Naive thymus-derived CD4-positive, alpha-beta T cell (primary cell): ENCODE data around the gene ACKR3. TPM values are rescaled to one million over a fixed set of nuclear protein-coding genes. Genes with fewer than 3 reads are reported as not detected.

ENCODE experiments used
- ATAC-seq: fragments of 150-1000 bp; cut with Tn5 transposase; 2 replicates; pipeline ENCODE4 v1.10.0; 2021; ENCODE audit warnings: mild to moderate bottlenecking, moderate library complexity
- CTCF ChIA-PET: fragments of 350-600 bp; sonication (Branson Sonifier 250); formaldehyde crosslinking; loops from one replicate; lab custom pipeline; 2021; ENCODE audit warnings: antibody characterized with exemption; lab: Charles Lee
- POLR2A ChIA-PET: fragments of 350-600 bp; sonication (Branson Sonifier 250); formaldehyde crosslinking; loops from one replicate; lab custom pipeline; 2021; ENCODE audit warnings: antibody characterized with exemption, inconsistent platforms; lab: Charles Lee
- DNase-seq, 9 donors: peaks; one replicate each; pipeline versions ENCODE4 v3.0.0 to v3.0.0-alpha.2; 2020 to 2022; ENCODE audit warnings: mixed read lengths in 1 of 9
- H3K27ac ChIP-seq: one replicate; pipeline ENCODE4 v1.7.0; 2013; ENCODE audit warnings: mild to moderate bottlenecking, low read depth, low read length, moderate library complexity
- H3K27me3 ChIP-seq, 2 donors: one replicate each; pipeline ENCODE4 v1.7.0; 2013; ENCODE audit warnings: low read length in 2 of 2, mild to moderate bottlenecking in 2 of 2, moderate library complexity in 2 of 2; ENCODE audit not compliant: control insufficient read depth in 2 of 2, insufficient read depth in 2 of 2
- H3K36me3 ChIP-seq, 3 experiments: 1 replicate in 2 of 3; 2 replicates in 1 of 3; pipeline ENCODE4 v1.7.0; 2013; ENCODE audit warnings: low read length in 3 of 3, mild to moderate bottlenecking in 3 of 3, moderate library complexity in 1 of 3; ENCODE audit not compliant: insufficient read depth in 3 of 3, control insufficient read depth in 2 of 3
- H3K4me1 ChIP-seq, 2 donors: one replicate each; pipeline ENCODE4 v1.7.0; 2013; ENCODE audit warnings: low read length in 2 of 2, mild to moderate bottlenecking in 2 of 2, moderate library complexity in 1 of 2; ENCODE audit not compliant: control insufficient read depth in 2 of 2, insufficient read depth in 2 of 2
- H3K4me3 ChIP-seq: 2 replicates; pipeline ENCODE4 v1.7.0; 2013; ENCODE audit warnings: mild to moderate bottlenecking, low read length
- H3K9me3 ChIP-seq, 3 experiments: 1 replicate in 2 of 3; 2 replicates in 1 of 3; pipeline ENCODE4 v1.7.0; 2013; ENCODE audit warnings: low read length in 3 of 3; ENCODE audit not compliant: control insufficient read depth in 2 of 3
- H3K27ac Mint-ChIP-seq, 9 donors: one replicate each; pipeline ENCODE4 v1.8.0; 2020 to 2022; ENCODE audit warnings: mixed read lengths in 9 of 9, mild to moderate bottlenecking in 8 of 9, moderate library complexity in 5 of 9, inconsistent platforms in 2 of 9
- H3K27me3 Mint-ChIP-seq, 5 donors: one replicate each; pipeline ENCODE4 v1.8.0; 2021 to 2022; ENCODE audit warnings: mixed read lengths in 5 of 5, mild to moderate bottlenecking in 1 of 5
- H3K36me3 Mint-ChIP-seq, 5 donors: one replicate each; pipeline ENCODE4 v1.8.0; 2020 to 2022; ENCODE audit warnings: mixed read lengths in 5 of 5, mild to moderate bottlenecking in 3 of 5, inconsistent platforms in 1 of 5
- H3K4me1 Mint-ChIP-seq, 7 donors: one replicate each; pipeline ENCODE4 v1.8.0; 2020 to 2022; ENCODE audit warnings: mixed read lengths in 7 of 7, mild to moderate bottlenecking in 3 of 7, inconsistent platforms in 1 of 7
- H3K4me3 Mint-ChIP-seq, 10 donors: one replicate each; pipeline ENCODE4 v1.8.0; 2020 to 2022; ENCODE audit warnings: mild to moderate bottlenecking in 10 of 10, mixed read lengths in 10 of 10, moderate library complexity in 6 of 10, inconsistent platforms in 2 of 10
- H3K9me3 Mint-ChIP-seq, 11 donors: one replicate each; pipeline ENCODE4 v1.8.0; 2020 to 2022; ENCODE audit warnings: mixed read lengths in 11 of 11, mild to moderate bottlenecking in 4 of 11, inconsistent platforms in 1 of 11, moderate library complexity in 1 of 11
- intact Hi-C, 2 donors: fragments of 100-400 bp; cut with micrococcal nuclease; formaldehyde crosslinking; loops; one replicate each; pipeline ENCODE4 v1.15.1; 2023
- polyA plus RNA-seq, 2 donors: library from polyadenylated mRNA; unstranded; fragments of 300-500 nt; fragmentation: Illumina TruSeq; gene quantifications; one replicate each; pipeline ENCODE4 v1.2.3, GENCODE V29; 2021
- total RNA-seq, 6 experiments: library from RNA in 5 of 6; stranded (reverse) in 5 of 6; gene quantifications; 1 replicate in 5 of 6; 2 replicates in 1 of 6; pipeline ENCODE4 v1.2.3 and lab custom pipeline; 2021 to 2026

ACKR3 gene
- total and polyA plus RNA-seq, 7 experiments from 2014 or later = 2.8 to 6.2 (median 4.1) TPM

DNA sequence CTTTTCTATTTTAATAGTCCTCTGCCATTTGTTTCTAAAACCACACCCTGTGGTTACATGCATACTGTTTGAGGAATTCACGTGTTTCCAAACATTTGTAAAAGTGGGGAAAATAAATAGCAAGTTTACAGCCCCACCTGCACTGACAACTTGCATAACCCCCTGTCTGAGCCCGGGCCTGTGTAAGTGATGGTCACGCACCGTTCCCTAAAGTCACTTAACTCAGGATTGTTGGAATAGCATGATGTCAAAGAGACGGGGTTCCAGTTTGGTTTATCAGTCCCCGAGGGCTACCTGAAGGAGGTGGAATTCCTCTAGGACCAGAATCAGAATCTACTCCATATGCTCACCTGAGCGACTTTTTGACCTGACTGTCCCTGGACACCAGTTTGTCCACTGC lies 30.5 kb downstream of the ACKR3 start:
- Mint-ChIP-seq H3K4me1 (peaks cover 0 to 5% (median 0%) of the 10 kb centered on the region in 7 donors), H3K36me3 (no peaks in the 10 kb centered on the region), H3K9me3 (no peaks in the 10 kb centered on the region), H3K4me3 (no peak overlapping the region), H3K27ac (no peak overlapping the region), H3K27me3 (peaks cover 4 to 20% (median 11%) of the 10 kb centered on the region in 5 donors)
- CTCF ChIA-PET = no interaction called here
- DNase-seq (no peak), ATAC-seq (no peak)
- intact Hi-C loops = no loop called here
- Histone ChIP-seq H3K27me3 (no peaks in the 10 kb centered on the region), H3K27ac (no peak overlapping the region), H3K36me3 (no peaks in the 10 kb centered on the region), H3K9me3 (no peaks in the 10 kb centered on the region), H3K4me3 (no peak overlapping the region), H3K4me1 (no peaks in the 10 kb centered on the region)
- POLR2A ChIA-PET = no interaction called here

- no peak overlapping the region for H3K4me3 ChIP-seq
- no peak overlapping the region for H3K27ac ChIP-seq
- H3K27me3 ChIP-seq = no peaks in the 10 kb centered on the region
- H3K4me1 ChIP-seq = no peaks in the 10 kb centered on the region
- no peak for ATAC-seq
- ChIA-PET POLR2A (no interaction called here), CTCF (no interaction called here)
- Mint-ChIP-seq H3K36me3 (no peaks in the 10 kb centered on the region), H3K27ac (no peak overlapping the region), H3K27me3 (peaks cover 10 to 24% (median 12%) of the 10 kb centered on the region in 5 donors), H3K9me3 (no peaks in the 10 kb centered on the region), H3K4me3 (no peak overlapping the region), H3K4me1 (peaks cover 0 to 8% (median 0%) of the 10 kb centered on the region in 7 donors)
- intact Hi-C loops = no loop called here
- DNase-seq = no peak
- no peaks in the 10 kb centered on the region for H3K36me3 ChIP-seq
- no peaks in the 10 kb centered on the region for H3K9me3 ChIP-seq
These were observed 31.3 kb downstream of the ACKR3 start for GRCh38 chr2:236600892-236601291.

DNA sequence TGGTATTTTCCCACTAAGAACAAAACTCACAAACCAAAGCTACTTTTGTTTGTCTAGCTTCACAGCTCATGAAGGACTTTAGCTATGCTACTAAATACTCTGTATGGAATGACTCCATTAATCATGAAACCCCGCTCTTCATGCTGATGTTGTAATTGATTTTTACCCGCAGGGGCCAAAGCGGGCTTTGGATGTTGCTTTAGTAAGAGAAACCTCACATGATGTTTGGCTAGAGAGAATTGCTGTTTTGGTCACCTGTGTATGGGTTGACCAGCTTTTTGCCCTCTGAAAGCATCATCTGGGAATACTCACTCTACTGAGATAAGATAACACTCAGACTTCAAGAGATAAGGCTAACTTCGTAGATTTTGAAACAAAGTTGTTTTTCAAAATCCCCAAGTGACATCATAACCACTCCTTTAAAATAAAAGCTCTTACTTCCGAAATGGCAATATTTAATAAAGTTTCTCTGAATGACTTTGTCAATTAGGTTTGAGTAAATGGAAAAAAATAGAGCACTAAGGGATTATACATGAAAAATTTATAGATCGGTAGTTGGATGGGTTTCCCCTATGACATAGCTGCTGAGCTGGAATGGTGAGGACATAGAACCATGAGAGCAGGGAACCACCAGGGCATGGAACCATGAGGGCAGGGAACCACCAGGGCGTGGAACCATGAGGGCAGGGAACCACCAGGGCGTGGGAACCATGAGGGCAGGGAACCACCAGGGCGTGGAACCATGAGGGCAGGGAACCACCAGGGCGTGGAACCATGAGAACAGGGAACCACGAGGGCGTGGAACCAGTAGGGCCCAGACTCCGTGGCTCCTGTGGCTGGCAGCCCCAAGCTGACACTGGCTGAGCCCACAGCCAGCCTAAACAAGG lies 31.9 kb downstream of the ACKR3 start:
- intact Hi-C loops = no loop called here
- DNase-seq (no peak), ATAC-seq (no peak)
- Histone ChIP-seq H3K4me1 (no peaks in the 10 kb centered on the region), H3K36me3 (no peaks in the 10 kb centered on the region), H3K9me3 (no peaks in the 10 kb centered on the region), H3K27me3 (no peaks in the 10 kb centered on the region), H3K4me3 (no peak overlapping the region), H3K27ac (no peak overlapping the region)
- H3K27ac Mint-ChIP-seq = no peak overlapping the region
- H3K27me3 Mint-ChIP-seq = peaks cover 14 to 29% (median 18%) of the 10 kb centered on the region in 5 donors
- ChIA-PET POLR2A (no interaction called here), CTCF (no interaction called here)
- no peaks in the 10 kb centered on the region for H3K36me3 Mint-ChIP-seq
- H3K4me1 Mint-ChIP-seq = peaks cover 0 to 8% (median 0%) of the 10 kb centered on the region in 7 donors
- no peaks in the 10 kb centered on the region for H3K9me3 Mint-ChIP-seq
- no peak overlapping the region for H3K4me3 Mint-ChIP-seq

- intact Hi-C loops = no loop called here
- CTCF ChIA-PET = no interaction called here
- DNase-seq (no peak), ATAC-seq (no peak)
- Histone ChIP-seq H3K9me3 (no peaks in the 10 kb centered on the region), H3K36me3 (no peaks in the 10 kb centered on the region), H3K27ac (no peak overlapping the region), H3K4me1 (no peaks in the 10 kb centered on the region), H3K4me3 (no peak overlapping the region), H3K27me3 (no peaks in the 10 kb centered on the region)
- Mint-ChIP-seq H3K27me3 (peaks cover 16 to 40% (median 29%) of the 10 kb centered on the region in 5 donors), H3K36me3 (no peaks in the 10 kb centered on the region), H3K27ac (no peak overlapping the region), H3K4me3 (no peak overlapping the region), H3K9me3 (no peaks in the 10 kb centered on the region), H3K4me1 (peaks cover 0 to 15% (median 0%) of the 10 kb centered on the region in 7 donors)
- POLR2A ChIA-PET = no interaction called here
These were observed 33.1 kb downstream of the ACKR3 start for GRCh38 chr2:236602678-236603077.

DNA sequence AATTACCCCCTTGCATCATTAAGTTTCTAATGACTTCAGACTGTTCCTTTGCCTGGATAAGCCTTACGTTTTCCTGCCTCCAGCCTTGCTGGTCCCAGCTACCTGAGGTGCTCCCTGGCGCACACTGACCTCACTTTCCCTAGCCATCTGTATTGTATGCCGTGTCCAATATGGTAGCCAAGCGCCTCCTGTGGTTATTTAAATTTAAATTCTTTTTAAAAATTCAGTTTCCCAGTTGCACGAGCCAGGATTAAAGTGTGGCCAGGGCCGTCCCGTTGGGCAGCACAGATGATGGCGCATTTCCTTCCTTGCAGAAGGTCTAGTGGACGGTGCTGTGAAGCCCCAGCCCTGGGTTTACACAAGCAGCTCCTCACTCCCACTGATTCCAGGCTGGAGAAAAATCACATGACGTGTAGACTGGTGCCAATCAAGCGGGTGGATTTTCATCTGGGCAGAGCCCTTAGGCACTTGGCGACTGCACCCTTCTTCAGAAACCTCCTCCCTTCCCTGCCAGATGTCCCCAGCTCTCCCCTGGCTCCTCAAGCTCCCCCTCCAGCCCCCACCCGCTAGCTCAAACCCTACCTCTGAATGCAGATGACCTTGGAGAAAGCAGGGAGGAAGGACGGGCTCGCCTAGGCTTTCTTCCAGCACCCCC lies 33.9 kb downstream of the ACKR3 start:
- ChIA-PET CTCF (no interaction called here), POLR2A (no interaction called here)
- Mint-ChIP-seq H3K4me1 (peaks cover 0 to 16% (median 0%) of the 10 kb centered on the region in 7 donors), H3K9me3 (no peaks in the 10 kb centered on the region), H3K27ac (no peak overlapping the region), H3K4me3 (no peak overlapping the region), H3K36me3 (no peaks in the 10 kb centered on the region), H3K27me3 (peaks cover 16 to 41% (median 29%) of the 10 kb centered on the region in 5 donors)
- Histone ChIP-seq H3K36me3 (no peaks in the 10 kb centered on the region), H3K9me3 (no peaks in the 10 kb centered on the region), H3K27me3 (no peaks in the 10 kb centered on the region), H3K4me1 (no peaks in the 10 kb centered on the region), H3K4me3 (no peak overlapping the region), H3K27ac (no peak overlapping the region)
- intact Hi-C loops = no loop called here
- ATAC-seq (no peak), DNase-seq (no peak)

DNA sequence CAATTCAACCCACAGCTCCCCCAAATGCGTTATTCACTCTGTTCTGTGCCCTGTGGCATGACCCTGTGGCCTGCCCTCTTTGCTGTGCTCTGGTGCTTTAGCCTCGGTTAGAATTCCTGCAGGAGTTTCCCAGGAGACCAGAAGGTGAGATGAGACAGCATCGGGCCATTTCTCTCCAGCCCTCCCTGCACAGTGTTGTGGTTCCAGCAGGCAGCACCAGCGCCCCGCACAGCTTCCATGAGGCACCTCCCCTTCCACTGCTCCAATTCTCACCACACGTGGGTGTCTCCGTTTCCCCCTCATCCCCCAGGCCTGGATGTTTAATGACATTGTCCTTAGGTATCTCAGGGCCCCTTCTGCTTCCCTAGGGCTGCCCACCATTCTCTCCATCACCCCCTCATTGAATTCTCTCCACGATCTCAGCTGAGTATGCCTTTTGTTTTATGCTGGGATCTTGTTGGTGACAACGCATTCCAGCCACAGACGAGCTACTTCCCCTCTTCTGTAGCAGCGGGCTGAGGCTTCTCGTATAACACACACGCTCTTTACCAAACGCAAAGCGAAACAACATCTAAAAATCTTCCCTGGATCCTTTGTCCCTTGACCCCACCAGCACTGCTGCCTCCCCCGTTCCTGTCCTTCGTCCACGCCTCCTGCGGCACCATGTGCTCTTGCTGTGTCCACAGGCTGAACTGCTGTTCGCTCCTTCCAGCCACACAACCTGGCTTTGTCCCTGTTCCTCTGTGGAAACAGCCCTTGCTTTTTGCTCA lies 35.1 kb downstream of the ACKR3 start:
- H3K9me3 Mint-ChIP-seq = no peaks in the 10 kb centered on the region
- peaks cover 16 to 41% (median 29%) of the 10 kb centered on the region in 5 donors for H3K27me3 Mint-ChIP-seq
- ATAC-seq = no peak
- no peaks in the 10 kb centered on the region for H3K4me1 ChIP-seq
- no peaks in the 10 kb centered on the region for H3K36me3 Mint-ChIP-seq
- peak overlapping the region in 2 of 9 donors; percentile 43 to 81 for H3K27ac Mint-ChIP-seq
- intact Hi-C loops = no loop called here
- ChIA-PET CTCF (no interaction called here), POLR2A (no interaction called here)
- peaks cover 0 to 16% (median 0%) of the 10 kb centered on the region in 7 donors for H3K4me1 Mint-ChIP-seq
- H3K9me3 ChIP-seq = no peaks in the 10 kb centered on the region
- no peak for DNase-seq
- no peak overlapping the region for H3K27ac ChIP-seq
- H3K4me3 ChIP-seq = no peak overlapping the region
- H3K4me3 Mint-ChIP-seq = peak overlapping the region in 2 of 10 donors; percentile 30 to 40
- no peaks in the 10 kb centered on the region for H3K36me3 ChIP-seq
- no peaks in the 10 kb centered on the region for H3K27me3 ChIP-seq
